SU-DHL-6 (cell line): ENCODE data around the gene CENPU.

Experiments used
- H2AFZ ChIP-seq: fragments of 200-600 bp; sonication (generic); 2 replicates; pipeline ENCODE4 v1.6.1; 2014; ENCODE audit warnings: low read depth, mild to moderate bottlenecking, moderate library complexity, mixed read lengths, antibody characterized with exemption, low read length; ENCODE audit not compliant: severe bottlenecking
- H3F3A ChIP-seq: fragments of 200-600 bp; shearing (Covaris generic); 2 replicates; pipeline ENCODE4 v1.6.0; 2016; ENCODE audit warnings: antibody characterized with exemption, mild to moderate bottlenecking; ENCODE audit not compliant: insufficient read depth
- H3K27ac ChIP-seq: fragments of 200-600 bp; sonication (generic); 2 replicates; pipeline ENCODE4 v1.5.1; 2016; ENCODE audit warnings: low read depth, mild to moderate bottlenecking, low read length, moderate library complexity, mixed read lengths
- H3K27me3 ChIP-seq: fragments of 200-600 bp; sonication (generic), shearing (Covaris generic); 2 replicates; pipeline ENCODE4 v1.6.0; 2014; ENCODE audit warnings: mild to moderate bottlenecking, low read length
- H3K36me3 ChIP-seq: fragments of 200-600 bp; sonication (generic); 2 replicates; pipeline ENCODE4 v1.6.1; 2014; ENCODE audit warnings: mild to moderate bottlenecking, low read length, mixed read lengths
- H3K4me2 ChIP-seq: fragments of 300-600, 200-600 bp; shearing (Covaris generic), sonication (generic); 2 replicates; pipeline ENCODE4 v1.6.0; 2014; ENCODE audit warnings: low read length, low read depth, mild to moderate bottlenecking; ENCODE audit not compliant: poor library complexity, severe bottlenecking
- H3K4me3 ChIP-seq: fragments of 200-600 bp; sonication (generic); 2 replicates; pipeline ENCODE4 v1.5.1; 2014; ENCODE audit warnings: antibody characterized with exemption, low read length, mild to moderate bottlenecking, mixed read lengths; ENCODE audit not compliant: insufficient read depth, poor library complexity, severe bottlenecking
- H3K79me2 ChIP-seq: fragments of 200-600 bp; sonication (generic); 2 replicates; pipeline ENCODE4 v1.6.1; 2014; ENCODE audit warnings: mild to moderate bottlenecking, low read length, moderate library complexity; ENCODE audit not compliant: insufficient read depth
- H3K9ac ChIP-seq: fragments of 200-600 bp; sonication (generic); 2 replicates; pipeline ENCODE4 v1.7.0; 2014; ENCODE audit warnings: mild to moderate bottlenecking, low read length
- H3K9me2 ChIP-seq: fragments of 200-600 bp; sonication (generic); replicated peaks from 2 replicates; pipeline ENCODE4 v1.6.1; 2014; ENCODE audit warnings: low read length; ENCODE audit not compliant: insufficient read depth
- H3K9me3 ChIP-seq: fragments of 200-600 bp; sonication (generic); 2 replicates; pipeline ENCODE4 v1.6.1; 2014; ENCODE audit warnings: low read length, mixed read lengths; ENCODE audit not compliant: insufficient read depth
- H4K20me1 ChIP-seq: fragments of 200-600 bp; sonication (generic); 2 replicates; pipeline ENCODE4 v1.6.1; 2014; ENCODE audit warnings: low read depth, mild to moderate bottlenecking, antibody characterized with exemption, low read length, moderate library complexity, mixed read lengths
- EZH2phosphoT487 ChIP-seq: fragments of 200-600 bp; sonication (generic), shearing (Covaris generic); conservative IDR thresholded peaks from 2 replicates; pipeline ENCODE4 v1.6.1; 2018; ENCODE audit warnings: mild to moderate bottlenecking, antibody characterized with exemption, low read length, moderate library complexity, mixed read lengths
- TF ChIP-seq, protein P1 (sequence below): fragments of 200-600 bp; sonication (generic); IDR thresholded peaks from one replicate; pipeline ENCODE4 v1.5.1; 2017; ENCODE audit warnings: antibody characterized with exemption, mild to moderate bottlenecking, low read length, moderate library complexity; ENCODE audit not compliant: insufficient read depth, poor library complexity, severe bottlenecking

The CENPU gene

DNA sequence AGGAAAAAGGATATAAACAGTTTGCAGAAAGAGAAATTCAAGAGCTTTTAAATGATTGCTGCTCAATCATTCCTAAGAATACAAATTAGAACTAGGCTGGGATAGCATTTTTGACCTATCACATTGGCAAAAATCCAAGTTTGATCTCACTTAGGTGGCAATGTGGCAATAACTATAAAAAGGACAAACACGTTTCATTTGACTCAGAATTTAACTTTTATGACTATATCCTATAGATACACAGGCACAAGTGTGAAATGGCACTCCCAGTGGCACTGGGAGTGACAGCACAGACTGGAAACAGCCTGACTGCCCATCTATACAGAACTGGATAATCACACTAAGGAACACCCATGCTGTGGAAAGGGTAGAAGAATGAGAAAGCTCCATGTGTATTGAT lies 11.1 kb downstream of the CENPU start:
- Histone ChIP-seq H3K79me2 (peaks cover 82% of the 10 kb centered on the region), H3K4me2 (no peak overlapping the region), H3K9me3 (no peaks in the 10 kb centered on the region), H4K20me1 (peaks cover 8% of the 10 kb centered on the region; the same call in 1 of the 2 replicates), H2AFZ (no peak overlapping the region), H3K27me3 (no peaks in the 10 kb centered on the region), H3K27ac (no peak overlapping the region), H3K36me3 (peaks cover 54% of the 10 kb centered on the region), H3K4me3 (no peak overlapping the region), H3F3A (no peaks in the 10 kb centered on the region), H3K9ac (no peak overlapping the region), H3K9me2 (no peaks in the 10 kb centered on the region)
- no peak for TF ChIP-seq EZH2phosphoT487
- TF ChIP-seq, protein P1, sequence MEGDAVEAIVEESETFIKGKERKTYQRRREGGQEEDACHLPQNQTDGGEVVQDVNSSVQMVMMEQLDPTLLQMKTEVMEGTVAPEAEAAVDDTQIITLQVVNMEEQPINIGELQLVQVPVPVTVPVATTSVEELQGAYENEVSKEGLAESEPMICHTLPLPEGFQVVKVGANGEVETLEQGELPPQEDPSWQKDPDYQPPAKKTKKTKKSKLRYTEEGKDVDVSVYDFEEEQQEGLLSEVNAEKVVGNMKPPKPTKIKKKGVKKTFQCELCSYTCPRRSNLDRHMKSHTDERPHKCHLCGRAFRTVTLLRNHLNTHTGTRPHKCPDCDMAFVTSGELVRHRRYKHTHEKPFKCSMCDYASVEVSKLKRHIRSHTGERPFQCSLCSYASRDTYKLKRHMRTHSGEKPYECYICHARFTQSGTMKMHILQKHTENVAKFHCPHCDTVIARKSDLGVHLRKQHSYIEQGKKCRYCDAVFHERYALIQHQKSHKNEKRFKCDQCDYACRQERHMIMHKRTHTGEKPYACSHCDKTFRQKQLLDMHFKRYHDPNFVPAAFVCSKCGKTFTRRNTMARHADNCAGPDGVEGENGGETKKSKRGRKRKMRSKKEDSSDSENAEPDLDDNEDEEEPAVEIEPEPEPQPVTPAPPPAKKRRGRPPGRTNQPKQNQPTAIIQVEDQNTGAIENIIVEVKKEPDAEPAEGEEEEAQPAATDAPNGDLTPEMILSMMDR: no peak

DNA sequence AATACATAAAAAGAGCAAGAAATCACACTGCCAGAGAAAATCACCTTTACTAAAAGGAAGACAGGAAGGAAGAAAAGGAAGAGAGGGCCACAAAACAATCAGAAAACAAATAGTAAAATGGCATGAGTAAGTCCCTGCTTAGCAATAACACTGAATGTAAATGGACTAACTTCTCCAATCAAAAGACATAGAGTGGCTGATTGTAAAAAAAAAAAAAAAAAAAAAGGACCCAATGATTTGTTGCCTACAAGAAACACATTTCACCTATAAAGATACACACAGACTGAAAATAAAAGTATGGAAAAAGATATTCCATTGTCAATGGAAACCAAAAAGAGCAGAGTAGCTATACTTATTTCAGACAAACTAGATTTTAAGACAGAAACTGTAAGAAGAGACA lies 12.6 kb downstream of the CENPU start:
- Histone ChIP-seq H3K9me2 (no peaks in the 10 kb centered on the region), H3F3A (no peaks in the 10 kb centered on the region; the same call in 1 of the 2 replicates), H3K79me2 (peaks cover 83% of the 10 kb centered on the region), H3K4me3 (no peak overlapping the region), H4K20me1 (peaks cover 8% of the 10 kb centered on the region; the same call in 1 of the 2 replicates), H3K27me3 (no peaks in the 10 kb centered on the region), H2AFZ (no peak overlapping the region), H3K9ac (no peak overlapping the region), H3K27ac (no peak overlapping the region), H3K36me3 (peaks cover 59% of the 10 kb centered on the region), H3K4me2 (no peak overlapping the region), H3K9me3 (no peaks in the 10 kb centered on the region)
- TF ChIP-seq, protein P1: no peak
- no peak for TF ChIP-seq EZH2phosphoT487

DNA sequence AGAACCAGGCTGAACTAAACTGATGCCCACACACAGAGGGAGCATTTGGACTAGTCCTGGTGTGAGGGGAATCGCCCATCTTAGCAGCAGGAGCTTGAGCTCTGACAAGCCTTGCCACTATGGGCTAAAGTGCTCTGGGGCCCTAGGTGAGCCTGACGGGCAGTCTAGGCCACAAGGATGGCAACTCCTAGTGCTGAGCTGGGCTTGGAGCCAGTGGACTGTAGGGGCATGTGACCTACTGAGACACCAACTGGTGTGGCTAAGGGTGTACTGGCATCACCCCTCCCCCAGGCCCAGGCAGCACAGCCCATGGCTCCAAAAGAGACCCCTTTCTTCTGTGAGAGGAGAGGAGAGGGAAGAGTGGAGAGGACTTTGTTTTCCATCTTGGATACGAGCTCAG lies 14.5 kb downstream of the CENPU start:
- H3K36me3 ChIP-seq: peaks cover 63% of the 10 kb centered on the region
- no peak overlapping the region for H3K9ac ChIP-seq

More for the DNA sequence above, 14.5 kb downstream of the CENPU start:
- H2AFZ ChIP-seq: no peak overlapping the region
- no peaks in the 10 kb centered on the region for H3K27me3 ChIP-seq
- H3K9me3 ChIP-seq: no peaks in the 10 kb centered on the region
- H3K79me2 ChIP-seq: peaks cover 68% of the 10 kb centered on the region
- H3K4me2 ChIP-seq: no peak overlapping the region
- peaks cover 8% of the 10 kb centered on the region; the same call in 1 of the 2 replicates for H4K20me1 ChIP-seq
- no peak overlapping the region for H3K27ac ChIP-seq
- no peak overlapping the region for H3K4me3 ChIP-seq
- TF ChIP-seq, protein P1: no peak
- no peak for TF ChIP-seq EZH2phosphoT487
- H3K9me2 ChIP-seq: no peaks in the 10 kb centered on the region
- H3F3A ChIP-seq: peaks cover 3% of the 10 kb centered on the region
